HepG2 (cell line): ENCODE results near the gene RBM47.

Experiments
- CTCF ChIP-seq: sonication (generic); formaldehyde crosslinking; IDR thresholded peaks from 2 replicates; pipeline ENCODE4 v1.5.0; 2020; ENCODE audit warnings: mild to moderate bottlenecking, missing genetic modification reagents, moderate library complexity
- MAX ChIP-seq: IDR thresholded peaks from 2 replicates; pipeline ENCODE4 v1.6.1; 2012; ENCODE audit warnings: inconsistent platforms

GRCh38 chr4:40412866-40413795 is 216.5 kb downstream of the RBM47 start:
- TF ChIP-seq MAX (no peak), CTCF (CRISPR knock-in tag) (no peak)
